Activated T-cell treated with anti-CD3 and anti-CD28 coated beads, Interleukin-2, amount 50 U/mL, for 24 hours (primary cell): ENCODE measurements around the gene CAPN2.

Experiments
- DNase-seq: peaks from one replicate; pipeline ENCODE4 v3.0.0-alpha.2; 2020
- H3K27ac Mint-ChIP-seq: 2 replicates; pipeline ENCODE4 v1.8.0; 2020; ENCODE audit warnings: mild to moderate bottlenecking, mixed read lengths
- H3K27me3 Mint-ChIP-seq: 2 replicates; pipeline ENCODE4 v1.8.0; 2020; ENCODE audit warnings: mixed read lengths
- H3K36me3 Mint-ChIP-seq: 2 replicates; pipeline ENCODE4 v1.8.0; 2020; ENCODE audit warnings: low read depth, mixed read lengths
- H3K4me1 Mint-ChIP-seq: 2 replicates; pipeline ENCODE4 v1.8.0; 2020; ENCODE audit warnings: low read depth, mixed read lengths
- H3K4me3 Mint-ChIP-seq: 2 replicates; pipeline ENCODE4 v1.8.0; 2020; ENCODE audit warnings: mild to moderate bottlenecking, moderate library complexity, mixed read lengths
- H3K9me3 Mint-ChIP-seq: 2 replicates; pipeline ENCODE4 v1.8.0; 2020; ENCODE audit warnings: mixed read lengths

CAPN2 gene

DNA sequence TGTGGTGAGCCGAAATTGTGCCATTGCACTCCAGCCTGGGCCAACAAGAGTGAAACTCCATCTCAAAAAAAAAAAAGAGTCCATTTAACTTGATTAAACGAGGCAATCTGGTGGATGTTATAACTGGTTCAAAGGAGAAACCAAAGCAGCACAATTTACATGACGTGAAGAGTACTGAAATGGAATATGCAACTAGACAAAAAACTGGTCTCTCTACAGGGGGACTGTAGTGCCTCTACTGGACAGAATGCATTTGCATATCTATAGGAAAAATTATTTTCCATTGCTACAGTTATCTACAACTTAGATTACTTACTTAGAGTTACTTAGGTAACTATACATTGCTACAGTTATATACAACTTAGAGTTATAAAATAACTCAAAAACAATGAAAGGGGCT lies 2.7 kb upstream of the CAPN2 start:
- Mint-ChIP-seq H3K4me1 (peaks cover 59% of the 10 kb centered on the region), H3K4me3 (no peak overlapping the region), H3K27me3 (no peaks in the 10 kb centered on the region), H3K36me3 (peaks cover 5% of the 10 kb centered on the region), H3K9me3 (no peaks in the 10 kb centered on the region), H3K27ac (no peak overlapping the region)
- no peak for DNase-seq

DNA sequence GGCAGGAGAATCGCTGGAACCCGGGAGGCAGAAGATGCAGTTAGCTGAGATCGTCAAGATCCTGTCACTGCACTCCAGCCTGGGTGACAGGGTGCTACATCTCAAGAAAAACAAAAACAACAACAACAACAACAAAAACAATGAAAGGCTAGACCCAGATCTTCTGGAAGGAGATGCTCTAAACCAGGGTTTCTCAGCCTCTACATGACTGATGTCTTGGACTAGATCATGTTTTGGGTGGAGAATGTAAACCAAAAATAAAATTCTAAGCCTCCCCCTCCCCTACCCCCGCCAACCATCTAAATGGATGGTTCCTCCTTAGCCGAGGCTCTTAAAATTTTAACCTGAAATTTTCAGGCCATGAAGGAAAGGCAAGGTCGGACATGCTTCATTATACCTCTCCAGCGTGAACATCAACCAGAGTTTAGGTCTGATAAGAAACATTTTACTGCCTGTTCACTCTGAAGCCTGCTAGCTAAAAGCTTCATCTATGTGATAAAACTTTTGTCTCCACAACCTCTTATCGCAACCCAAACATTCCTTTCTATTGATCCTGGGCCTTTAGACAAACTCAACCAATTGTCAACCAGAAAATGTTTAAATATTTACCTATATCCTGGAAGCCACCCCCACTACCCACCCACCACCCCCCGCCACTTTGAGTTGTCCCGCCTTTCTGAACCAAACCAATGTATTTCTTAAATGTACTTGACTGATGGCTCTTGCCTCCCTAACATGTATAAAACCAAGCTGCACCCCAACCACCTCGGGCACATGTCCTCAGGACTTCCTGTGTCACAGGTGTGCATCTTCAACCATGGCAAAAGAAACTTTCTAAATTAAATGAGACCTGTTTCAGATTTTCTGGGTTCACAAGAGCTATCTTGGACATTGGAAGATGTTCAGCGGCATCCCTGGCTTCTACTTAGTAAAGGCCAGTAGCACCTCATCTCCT lies 1.9 kb upstream of the CAPN2 start:
- peaks cover 5% of the 10 kb centered on the region for H3K36me3 Mint-ChIP-seq
- no peak for DNase-seq
- H3K27ac Mint-ChIP-seq: peak overlapping the region; percentile 44
- peaks cover 61% of the 10 kb centered on the region for H3K4me1 Mint-ChIP-seq
- no peak overlapping the region for H3K4me3 Mint-ChIP-seq
- H3K27me3 Mint-ChIP-seq: no peaks in the 10 kb centered on the region
- H3K9me3 Mint-ChIP-seq: no peaks in the 10 kb centered on the region

DNA sequence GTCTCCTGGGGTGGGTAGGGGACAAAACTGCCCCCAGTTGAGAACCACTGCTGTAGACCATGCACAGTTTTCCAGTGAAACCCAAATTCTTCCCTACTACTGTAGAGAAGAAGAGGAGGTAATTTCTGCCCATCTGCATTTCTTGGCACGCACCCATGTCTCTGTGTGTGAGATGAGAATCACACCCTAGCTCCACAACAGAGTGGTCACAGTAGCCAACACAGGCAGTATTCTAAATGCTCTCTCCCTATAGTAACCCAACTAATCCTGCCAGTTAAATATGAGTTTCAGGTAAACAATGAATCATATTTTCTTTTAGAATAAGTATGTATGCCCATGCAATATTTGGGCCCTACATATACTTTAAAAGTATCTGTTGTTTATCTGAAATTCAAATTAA lies 1.2 kb upstream of the CAPN2 start:
- DNase-seq: no peak
- Mint-ChIP-seq H3K27ac (peak overlapping the region; percentile 44), H3K36me3 (peaks cover 5% of the 10 kb centered on the region), H3K9me3 (no peaks in the 10 kb centered on the region), H3K4me3 (peak overlapping the region; percentile 65), H3K27me3 (no peaks in the 10 kb centered on the region), H3K4me1 (peaks cover 68% of the 10 kb centered on the region)

DNA sequence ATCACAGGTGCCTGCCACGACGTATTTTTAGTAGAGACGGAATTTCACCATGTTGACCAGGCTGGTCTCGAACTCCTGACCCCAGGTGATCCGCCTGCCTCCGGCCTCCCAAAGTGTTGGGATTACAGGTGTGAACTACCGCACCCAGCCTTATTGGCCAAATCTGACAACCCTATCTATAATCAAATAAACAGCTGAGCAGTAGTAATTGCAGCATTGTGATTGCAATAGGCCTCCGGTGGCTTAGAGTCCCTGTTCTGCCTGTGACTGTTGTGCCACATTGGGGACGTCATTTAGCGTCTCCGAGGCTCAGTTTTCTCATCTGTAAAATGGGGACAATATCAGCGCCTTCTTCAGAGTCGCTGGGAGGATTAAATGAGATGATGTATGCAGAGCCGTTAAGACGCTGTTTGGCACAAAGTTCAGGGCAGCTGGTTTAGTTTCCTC lies 569 bp upstream of the CAPN2 start:
- Mint-ChIP-seq H3K27ac (peak overlapping the region; percentile 75), H3K4me1 (peaks cover 69% of the 10 kb centered on the region), H3K9me3 (no peaks in the 10 kb centered on the region), H3K27me3 (no peaks in the 10 kb centered on the region), H3K36me3 (peaks cover 5% of the 10 kb centered on the region), H3K4me3 (peak overlapping the region; percentile 65)
- DNase-seq: no peak

DNA sequence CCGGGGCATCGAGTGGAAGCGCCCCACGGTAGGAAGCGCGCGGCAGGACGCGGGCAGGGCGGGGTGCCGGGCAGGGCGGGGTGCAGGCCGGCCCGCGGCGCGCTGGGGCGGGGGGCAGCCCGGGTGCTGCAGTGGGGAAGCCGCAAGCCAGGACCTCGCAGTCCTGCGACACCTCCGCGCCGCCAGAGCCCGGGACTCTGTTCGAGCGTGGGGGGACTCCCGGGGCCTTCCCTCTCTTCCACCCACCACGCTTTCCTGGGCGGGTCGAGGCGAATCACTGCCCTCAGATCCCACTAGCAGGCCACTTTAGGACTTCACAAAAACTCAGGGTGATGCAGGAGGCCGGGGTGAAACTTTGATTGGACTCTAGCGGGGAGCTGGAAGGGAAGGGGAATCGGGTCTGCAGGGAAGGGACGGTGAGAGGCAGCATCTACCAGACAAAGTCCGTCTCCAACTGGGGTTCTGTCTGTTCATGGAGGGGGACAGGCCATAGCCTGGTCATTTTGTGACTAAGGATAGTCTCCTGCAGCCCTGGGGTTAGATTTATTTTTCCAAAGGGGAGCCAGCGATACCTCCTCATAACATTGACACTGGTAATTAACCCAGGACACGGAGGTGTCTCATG lies 623 bp downstream of the CAPN2 start:
- DNase-seq: peak; percentile 68
- Mint-ChIP-seq H3K9me3 (no peaks in the 10 kb centered on the region), H3K27me3 (no peaks in the 10 kb centered on the region), H3K27ac (peak overlapping the region; percentile 85), H3K36me3 (peaks cover 5% of the 10 kb centered on the region), H3K4me3 (peak overlapping the region; percentile 89), H3K4me1 (peaks cover 71% of the 10 kb centered on the region)

DNA sequence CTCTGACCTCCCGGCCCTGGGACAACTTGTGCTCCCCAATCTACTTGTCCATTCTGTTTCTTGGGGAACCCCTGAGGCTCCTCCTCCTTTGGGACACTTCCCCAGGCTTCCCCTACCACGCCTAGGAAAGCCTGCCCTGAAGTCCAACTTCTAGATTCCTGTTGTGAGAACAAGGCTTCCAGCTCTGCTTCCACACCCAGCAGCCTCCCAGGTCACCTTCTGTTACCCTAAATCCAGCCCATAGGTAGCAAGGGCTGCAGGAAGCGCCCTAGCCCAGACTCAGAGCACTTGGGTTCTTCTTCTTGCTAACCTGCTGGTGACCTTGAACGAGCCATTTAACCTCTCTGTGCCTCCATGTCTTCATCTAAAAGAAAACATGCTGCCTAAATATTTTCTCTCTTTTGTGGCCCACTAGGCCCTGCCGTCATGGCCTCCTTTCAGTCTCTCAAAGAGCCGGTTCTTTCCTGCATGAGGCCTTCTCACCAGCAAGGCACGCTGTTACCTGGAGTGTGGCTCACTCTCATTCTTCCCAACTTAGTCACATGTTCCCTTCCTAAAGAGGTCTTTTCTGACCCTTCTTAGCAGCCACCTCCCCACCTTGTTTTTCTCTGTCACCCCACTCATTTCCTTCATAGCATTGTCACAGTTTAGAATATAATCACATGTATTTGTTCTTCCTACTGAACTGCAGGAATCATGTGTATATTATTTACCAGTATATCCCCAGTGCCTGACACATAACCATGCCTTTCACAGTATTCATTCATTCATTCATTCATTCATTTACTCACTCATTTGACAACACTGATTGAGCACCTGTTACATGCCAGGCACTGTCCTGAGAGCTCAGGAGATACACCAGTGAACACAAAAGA lies 1.4 kb downstream of the CAPN2 start:
- peak overlapping the region; percentile 89 for H3K4me3 Mint-ChIP-seq
- H3K27me3 Mint-ChIP-seq: no peaks in the 10 kb centered on the region
- peaks cover 77% of the 10 kb centered on the region for H3K4me1 Mint-ChIP-seq
- DNase-seq: no peak
- no peaks in the 10 kb centered on the region for H3K9me3 Mint-ChIP-seq
- peaks cover 13% of the 10 kb centered on the region for H3K36me3 Mint-ChIP-seq
- peak overlapping the region; percentile 85 for H3K27ac Mint-ChIP-seq

DNA sequence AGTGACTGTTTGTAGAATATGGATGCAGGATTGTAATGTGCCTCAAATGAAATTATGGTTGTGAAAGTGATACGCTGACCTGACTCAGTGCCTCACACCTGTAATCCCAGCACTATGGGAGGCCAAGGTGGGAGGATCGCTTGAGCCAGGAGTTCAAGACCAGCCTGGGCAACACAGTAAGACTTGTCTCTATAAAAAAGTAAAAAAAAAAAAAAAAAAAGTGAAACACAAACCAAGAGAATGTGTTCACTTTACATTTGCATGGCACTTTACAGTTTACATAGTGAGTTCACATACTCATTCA lies 2.0 kb downstream of the CAPN2 start:
- no peak for DNase-seq
- Mint-ChIP-seq H3K27ac (peak overlapping the region; percentile 85), H3K9me3 (no peaks in the 10 kb centered on the region), H3K4me3 (peak overlapping the region; percentile 89), H3K4me1 (peaks cover 77% of the 10 kb centered on the region), H3K36me3 (peaks cover 19% of the 10 kb centered on the region), H3K27me3 (no peaks in the 10 kb centered on the region)

DNA sequence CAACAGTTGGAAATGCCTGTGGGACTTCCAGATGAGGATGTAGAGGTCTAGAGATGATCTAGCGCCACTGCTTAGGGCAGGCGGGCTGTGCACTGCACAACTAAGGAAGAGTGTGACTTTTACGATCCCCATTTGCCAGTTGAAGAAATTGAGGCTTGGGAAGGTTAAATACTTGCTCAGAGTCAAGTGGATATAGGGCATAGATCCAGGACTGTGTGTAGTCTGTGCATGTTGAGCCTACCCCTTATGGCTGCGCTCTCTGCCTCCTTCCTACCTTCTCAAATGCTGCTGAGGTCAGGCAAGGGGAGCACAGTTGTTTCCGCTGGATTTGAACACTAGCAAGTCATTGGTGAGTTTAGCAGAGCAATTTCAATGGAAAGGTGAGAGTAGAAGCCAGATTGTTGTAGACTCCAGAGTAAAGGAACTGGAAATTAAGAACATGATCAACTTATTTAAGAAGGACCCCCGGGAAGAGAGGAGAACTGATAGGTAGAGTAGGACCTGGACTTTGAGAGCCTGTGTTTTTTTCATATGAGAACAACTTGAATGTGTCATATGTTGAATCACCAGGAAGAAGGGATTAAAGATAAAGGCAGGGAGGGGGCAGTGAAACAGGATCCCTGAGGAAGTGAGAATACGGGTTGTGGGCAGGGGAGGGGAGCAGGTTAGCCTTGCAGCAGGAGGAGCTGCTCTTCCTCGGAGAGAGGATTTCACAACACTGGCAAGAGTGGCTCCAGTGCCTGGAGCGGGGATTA lies 2.7 kb downstream of the CAPN2 start:
- no peaks in the 10 kb centered on the region for H3K9me3 Mint-ChIP-seq
- peaks cover 79% of the 10 kb centered on the region for H3K4me1 Mint-ChIP-seq
- H3K36me3 Mint-ChIP-seq: peaks cover 26% of the 10 kb centered on the region
- peak overlapping the region; percentile 9 for H3K4me3 Mint-ChIP-seq
- DNase-seq: no peak
- H3K27me3 Mint-ChIP-seq: no peaks in the 10 kb centered on the region
- peak overlapping the region; percentile 78 for H3K27ac Mint-ChIP-seq

DNA sequence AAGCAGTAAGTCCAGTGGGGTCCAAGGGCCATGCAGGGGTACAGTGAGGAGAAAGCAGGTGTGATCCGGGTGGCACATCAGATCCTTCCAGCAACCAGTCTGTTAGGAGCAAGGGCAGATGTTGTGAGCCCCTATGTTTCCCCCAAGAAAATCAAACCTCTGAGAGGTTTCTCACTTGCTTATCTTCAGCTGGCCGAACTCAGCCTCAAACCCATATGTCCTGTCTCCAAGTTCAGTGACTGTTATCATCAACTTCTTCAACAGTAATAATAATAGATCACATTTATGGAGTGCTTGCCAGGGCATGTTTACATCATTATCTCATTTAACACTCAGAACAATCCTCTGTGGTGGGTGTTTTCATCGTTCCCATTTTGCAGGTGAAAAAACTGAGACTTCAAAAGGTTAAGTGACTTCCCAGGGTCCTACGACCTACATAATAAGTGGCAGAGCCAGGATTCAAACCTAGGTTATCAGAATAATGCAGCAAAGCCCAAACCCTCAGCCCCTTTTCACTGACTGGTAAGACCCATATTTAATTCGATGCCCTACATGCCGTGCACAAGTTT lies 3.3 kb downstream of the CAPN2 start:
- Mint-ChIP-seq H3K27ac (peak overlapping the region; percentile 78), H3K4me3 (peak overlapping the region; percentile 71), H3K9me3 (no peaks in the 10 kb centered on the region), H3K4me1 (peaks cover 80% of the 10 kb centered on the region), H3K27me3 (no peaks in the 10 kb centered on the region), H3K36me3 (peaks cover 32% of the 10 kb centered on the region)
- DNase-seq: no peak

DNA sequence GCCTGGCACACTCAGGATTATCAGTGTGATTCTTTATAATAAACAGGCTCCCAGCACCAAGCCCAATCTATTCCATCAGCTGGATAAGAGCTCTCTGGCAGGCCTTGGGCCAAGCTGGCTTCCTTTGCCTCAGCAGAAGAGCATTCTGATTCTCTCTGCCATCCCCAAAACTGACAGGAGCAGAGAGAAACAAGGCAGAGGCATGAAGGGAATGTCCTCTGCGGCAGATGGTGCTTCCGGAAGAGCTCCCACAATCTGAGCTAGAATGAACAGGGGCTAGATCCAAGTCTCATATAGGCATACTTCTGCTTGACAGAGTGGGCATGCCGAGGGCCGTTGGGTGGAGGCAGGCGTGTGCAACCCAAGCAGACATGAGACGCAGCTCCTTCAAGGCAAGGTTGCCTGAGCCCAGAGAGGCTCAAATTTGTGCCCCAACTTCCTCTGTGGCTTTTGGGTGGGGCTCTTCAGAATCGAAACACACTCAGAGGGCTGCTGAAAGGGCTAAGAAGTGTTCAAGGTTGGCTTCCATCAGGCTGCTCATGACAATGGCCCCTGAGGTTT lies 4.0 kb downstream of the CAPN2 start:
- Mint-ChIP-seq H3K4me1 (peaks cover 79% of the 10 kb centered on the region), H3K9me3 (no peaks in the 10 kb centered on the region), H3K36me3 (peaks cover 37% of the 10 kb centered on the region), H3K27ac (peak overlapping the region; percentile 78), H3K27me3 (no peaks in the 10 kb centered on the region), H3K4me3 (peak overlapping the region; percentile 71)
- peak; percentile 53 for DNase-seq

DNA sequence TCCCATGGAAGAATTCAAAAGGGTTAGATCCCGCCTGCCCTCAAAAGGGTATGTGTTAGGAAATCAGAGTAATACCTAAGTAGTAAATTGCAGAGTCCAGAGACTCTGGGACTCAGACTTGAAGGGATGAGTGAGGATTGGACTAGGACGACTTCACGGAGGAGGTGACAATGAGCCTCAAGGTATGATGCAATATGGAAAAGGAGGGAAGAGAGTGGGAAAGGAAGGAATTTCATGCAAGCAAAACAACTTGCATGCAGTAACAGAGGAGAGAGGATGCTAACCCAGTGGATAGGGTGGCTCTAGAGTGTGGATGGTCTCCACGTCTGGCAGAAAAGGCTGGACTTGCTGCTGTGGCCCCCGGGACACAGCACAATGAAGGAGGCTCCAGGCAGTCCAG lies 4.8 kb downstream of the CAPN2 start:
- DNase-seq: no peak
- Mint-ChIP-seq H3K4me3 (no peak overlapping the region), H3K4me1 (peaks cover 81% of the 10 kb centered on the region), H3K27ac (peak overlapping the region; percentile 78), H3K27me3 (no peaks in the 10 kb centered on the region), H3K36me3 (peaks cover 44% of the 10 kb centered on the region), H3K9me3 (no peaks in the 10 kb centered on the region)

DNA sequence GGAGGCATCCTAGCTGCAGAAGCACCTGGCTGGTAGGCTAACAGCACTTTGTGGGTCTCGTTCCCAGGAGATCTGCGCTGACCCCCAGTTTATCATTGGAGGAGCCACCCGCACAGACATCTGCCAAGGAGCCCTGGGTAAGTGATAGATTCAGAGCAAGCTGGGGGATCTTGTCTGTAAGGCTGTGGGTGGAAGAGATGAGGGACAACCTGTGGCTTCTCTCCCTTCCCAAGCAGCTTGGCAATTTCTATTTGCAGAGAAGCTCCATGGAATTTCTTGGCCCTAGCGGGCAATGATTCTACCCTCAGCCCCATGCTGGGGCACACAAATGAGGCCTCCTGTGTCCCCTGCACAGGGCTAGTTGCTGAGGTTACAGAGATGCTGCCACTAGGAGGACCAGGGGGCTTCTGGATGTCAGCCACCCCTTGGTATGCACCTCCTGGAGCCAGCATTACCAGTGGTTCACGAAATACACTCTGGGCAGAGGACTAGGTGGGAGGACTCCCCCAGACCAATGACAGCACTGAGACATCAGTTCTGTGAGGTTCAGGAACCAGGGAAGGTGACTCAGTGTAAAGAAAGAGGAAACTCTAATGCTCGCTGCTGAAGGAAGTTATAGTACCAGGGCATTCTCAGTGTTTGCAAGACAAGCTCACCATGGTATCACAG lies 5.5 kb downstream of the CAPN2 start:
- Mint-ChIP-seq H3K9me3 (no peaks in the 10 kb centered on the region), H3K27ac (peak overlapping the region; percentile 78), H3K27me3 (no peaks in the 10 kb centered on the region), H3K4me1 (peaks cover 85% of the 10 kb centered on the region), H3K36me3 (peaks cover 45% of the 10 kb centered on the region), H3K4me3 (no peak overlapping the region)
- DNase-seq: no peak

DNA sequence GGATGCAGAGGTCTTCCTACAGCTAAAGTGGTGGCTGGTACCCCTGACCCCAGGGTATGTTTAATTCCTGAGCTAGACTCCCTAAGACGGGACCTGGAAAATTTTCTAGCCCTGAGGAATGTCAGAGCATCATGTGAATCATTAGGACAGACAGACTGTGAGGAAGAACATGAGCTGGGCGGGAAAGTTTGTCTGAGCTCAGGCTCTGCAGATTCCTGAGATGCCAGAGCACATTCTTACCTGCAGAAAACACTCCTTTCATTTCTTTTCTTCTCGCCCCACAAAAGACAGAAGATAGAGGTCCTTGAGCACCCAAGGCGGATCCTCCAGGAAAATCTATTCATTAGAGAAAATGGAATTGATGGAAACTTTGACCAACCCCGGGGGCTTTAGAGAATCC lies 6.5 kb downstream of the CAPN2 start:
- no peak overlapping the region for H3K4me3 Mint-ChIP-seq

More for the DNA sequence above, 6.5 kb downstream of the CAPN2 start:
- peaks cover 46% of the 10 kb centered on the region for H3K36me3 Mint-ChIP-seq
- H3K27ac Mint-ChIP-seq: no peak overlapping the region
- peaks cover 81% of the 10 kb centered on the region for H3K4me1 Mint-ChIP-seq
- no peaks in the 10 kb centered on the region for H3K27me3 Mint-ChIP-seq
- H3K9me3 Mint-ChIP-seq: no peaks in the 10 kb centered on the region
- DNase-seq: no peak
